Activated CD4-positive, alpha-beta T cell treated with anti-CD3 and anti-CD28 coated beads, Interleukin-2, amount 10 ng/mL, durations not matched to agents 7 days and 5 days (primary cell): ENCODE measurements around the gene ANAPC1. TPM values are rescaled to one million over a fixed set of nuclear protein-coding genes. Genes with fewer than 3 reads are reported as not detected.

Experiments used
- CTCF ChIA-PET: fragments of 350-600 bp; sonication (Branson Sonifier 250); formaldehyde crosslinking; loops from one replicate; lab custom pipeline; 2021; ENCODE audit warnings: antibody characterized with exemption; lab: Charles Lee
- POLR2A ChIA-PET: fragments of 350-600 bp; sonication (Branson Sonifier 250); formaldehyde crosslinking; loops from one replicate; lab custom pipeline; 2021; ENCODE audit warnings: antibody characterized with exemption; lab: Charles Lee
- DNase-seq: peaks from one replicate; pipeline ENCODE4 v3.0.0-alpha.2; 2020
- H3K27ac Mint-ChIP-seq: one replicate; pipeline ENCODE4 v1.8.0; 2021; ENCODE audit warnings: mild to moderate bottlenecking, moderate library complexity, mixed read lengths
- H3K27me3 Mint-ChIP-seq: one replicate; pipeline ENCODE4 v1.8.0; 2021; ENCODE audit warnings: mixed read lengths
- H3K36me3 Mint-ChIP-seq: one replicate; pipeline ENCODE4 v1.8.0; 2021; ENCODE audit warnings: low read depth, mixed read lengths
- H3K4me1 Mint-ChIP-seq: one replicate; pipeline ENCODE4 v1.8.0; 2021; ENCODE audit warnings: mixed read lengths
- H3K4me3 Mint-ChIP-seq: one replicate; pipeline ENCODE4 v1.8.0; 2021; ENCODE audit warnings: mild to moderate bottlenecking, moderate library complexity, mixed read lengths
- H3K9me3 Mint-ChIP-seq: one replicate; pipeline ENCODE4 v1.8.0; 2021; ENCODE audit warnings: mixed read lengths
- total RNA-seq, 2 experiments: library from RNA; stranded (reverse); gene quantifications; one replicate each; pipeline ENCODE4 v1.2.3, GENCODE V29; 2021

ANAPC1 gene
- total RNA-seq = 10 to 100 TPM; 55.1 to 62.9 TPM

GRCh38 chr2:111883661-111884591 is at the start of gene ANAPC1:
ANAPC1 (minus strand) TSS chr2:111884193; CDS start chr2:111880825, 3,368 bp downstream.
- H3K4me1 Mint-ChIP-seq = peaks cover 24% of the 10 kb centered on the region

GRCh38 chr2:111932841-111933291 is 48.9 kb upstream of the ANAPC1 start:
- no peak overlapping the region for H3K27ac Mint-ChIP-seq
- H3K27me3 Mint-ChIP-seq = peaks cover 10% of the 10 kb centered on the region
- ChIA-PET POLR2A (no interaction called here), CTCF (no interaction called here)
- H3K36me3 Mint-ChIP-seq = no peaks in the 10 kb centered on the region
- peaks cover 18% of the 10 kb centered on the region for H3K4me1 Mint-ChIP-seq
- no peak overlapping the region for H3K4me3 Mint-ChIP-seq
- H3K9me3 Mint-ChIP-seq = peaks cover 2% of the 10 kb centered on the region
- no peak for DNase-seq

More at GRCh38 chr2:111883661-111884591, at the start of gene ANAPC1:
- DNase-seq = peak; percentile 89
- H3K36me3 Mint-ChIP-seq = peaks cover 3% of the 10 kb centered on the region
- peak within 1 kb of the TSS; percentile 94 for H3K27ac Mint-ChIP-seq
- ChIA-PET POLR2A (no interaction called here), CTCF (interaction anchor here (0.6 to 1.4 kb wide), 4 partner anchors 9 to 203 kb away, joined by 3 to 5 read pairs (median 4); no protein-coding TSS in a partner anchor)
- peak within 1 kb of the TSS; percentile 96 for H3K4me3 Mint-ChIP-seq
- H3K27me3 Mint-ChIP-seq = no peaks in the 10 kb centered on the region
- H3K9me3 Mint-ChIP-seq = no peaks in the 10 kb centered on the region

- peaks cover 2% of the 10 kb centered on the region for H3K9me3 Mint-ChIP-seq
- no peak overlapping the region for H3K4me3 Mint-ChIP-seq
- H3K36me3 Mint-ChIP-seq = no peaks in the 10 kb centered on the region
- DNase-seq = peak; percentile 31
- ChIA-PET CTCF (interaction anchor here (0.8 to 1.3 kb wide), 2 partner anchors 34 to 1138 kb away, joined by 5 to 6 read pairs; no protein-coding TSS in a partner anchor), POLR2A (no interaction called here)
- peaks cover 18% of the 10 kb centered on the region for H3K4me1 Mint-ChIP-seq
- H3K27ac Mint-ChIP-seq = peak overlapping the region; percentile 54
- H3K27me3 Mint-ChIP-seq = peaks cover 12% of the 10 kb centered on the region
Observed at GRCh38 chr2:111930875-111931274, 46.9 kb upstream of the ANAPC1 start.

GRCh38 chr2:111930409-111930808 is 46.4 kb upstream of the ANAPC1 start:
- Mint-ChIP-seq H3K27me3 (peaks cover 12% of the 10 kb centered on the region), H3K36me3 (no peaks in the 10 kb centered on the region), H3K9me3 (peaks cover 2% of the 10 kb centered on the region), H3K27ac (peak overlapping the region; percentile 54), H3K4me3 (no peak overlapping the region), H3K4me1 (peaks cover 18% of the 10 kb centered on the region)
- ChIA-PET POLR2A (no interaction called here), CTCF (interaction anchor here (0.8 to 1.0 kb wide), 2 partner anchors 10 to 1138 kb away, joined by 3 to 6 read pairs; no protein-coding TSS in a partner anchor)
- no peak for DNase-seq

- Mint-ChIP-seq H3K36me3 (no peaks in the 10 kb centered on the region), H3K27ac (no peak overlapping the region), H3K27me3 (peaks cover 5% of the 10 kb centered on the region), H3K4me3 (no peak overlapping the region), H3K4me1 (peaks cover 22% of the 10 kb centered on the region), H3K9me3 (no peaks in the 10 kb centered on the region)
- ChIA-PET CTCF (interaction anchor here (0.6 to 1.2 kb wide), 5 partner anchors 11 to 54 kb away, joined by 3 to 5 read pairs (median 3); no protein-coding TSS in a partner anchor), POLR2A (no interaction called here)
- DNase-seq = no peak
Observed at GRCh38 chr2:111927723-111928122, 43.7 kb upstream of the ANAPC1 start.

- Mint-ChIP-seq H3K27me3 (peaks cover 3% of the 10 kb centered on the region), H3K36me3 (no peaks in the 10 kb centered on the region), H3K4me3 (no peak overlapping the region), H3K27ac (no peak overlapping the region), H3K4me1 (peaks cover 6% of the 10 kb centered on the region), H3K9me3 (no peaks in the 10 kb centered on the region)
- ChIA-PET CTCF (interaction anchor here (0.6 to 1.4 kb wide), 2 partner anchors 33 to 41 kb away, joined by 3 to 4 read pairs; no protein-coding TSS in a partner anchor), POLR2A (no interaction called here)
- no peak for DNase-seq
Observed at GRCh38 chr2:111924617-111925107, 40.7 kb upstream of the ANAPC1 start.

- DNase-seq = no peak
- Mint-ChIP-seq H3K36me3 (no peaks in the 10 kb centered on the region), H3K4me1 (peaks cover 3% of the 10 kb centered on the region), H3K4me3 (no peak overlapping the region), H3K9me3 (no peaks in the 10 kb centered on the region), H3K27ac (no peak overlapping the region), H3K27me3 (peaks cover 3% of the 10 kb centered on the region)
- POLR2A ChIA-PET = interaction anchor here (0.6 kb wide), 1 partner anchor 558 kb away, joined by 3 read pairs; no protein-coding TSS in a partner anchor
- CTCF ChIA-PET = interaction anchor here (1.4 to 1.5 kb wide), 2 partner anchors 22 to 32 kb away, joined by 3 read pairs; no protein-coding TSS in a partner anchor
Observed at GRCh38 chr2:111923276-111923804, 39.3 kb upstream of the ANAPC1 start.

- Mint-ChIP-seq H3K27me3 (no peaks in the 10 kb centered on the region), H3K4me1 (peaks cover 3% of the 10 kb centered on the region), H3K9me3 (no peaks in the 10 kb centered on the region), H3K36me3 (no peaks in the 10 kb centered on the region), H3K4me3 (no peak overlapping the region), H3K27ac (peak overlapping the region; percentile 62)
- POLR2A ChIA-PET = no interaction called here
- CTCF ChIA-PET = interaction anchor here (0.7 to 1.2 kb wide), 2 partner anchors 14 to 85 kb away, joined by 3 to 4 read pairs; no protein-coding TSS in a partner anchor
- DNase-seq = no peak
Observed at GRCh38 chr2:111919794-111920608, 36.0 kb upstream of the ANAPC1 start.

GRCh38 chr2:111919365-111919764 is 35.4 kb upstream of the ANAPC1 start:
- Mint-ChIP-seq H3K4me1 (no peaks in the 10 kb centered on the region), H3K4me3 (no peak overlapping the region), H3K9me3 (no peaks in the 10 kb centered on the region), H3K27ac (no peak overlapping the region), H3K27me3 (no peaks in the 10 kb centered on the region), H3K36me3 (no peaks in the 10 kb centered on the region)
- ChIA-PET POLR2A (no interaction called here), CTCF (interaction anchor here (1.2 kb wide), 1 partner anchor 15 kb away, joined by 4 read pairs; no protein-coding TSS in a partner anchor)
- no peak for DNase-seq

- H3K4me3 Mint-ChIP-seq = no peak overlapping the region
- H3K27ac Mint-ChIP-seq = no peak overlapping the region
- no peaks in the 10 kb centered on the region for H3K27me3 Mint-ChIP-seq
- H3K4me1 Mint-ChIP-seq = no peaks in the 10 kb centered on the region
- H3K9me3 Mint-ChIP-seq = no peaks in the 10 kb centered on the region
- H3K36me3 Mint-ChIP-seq = no peaks in the 10 kb centered on the region
- ChIA-PET CTCF (interaction anchor here (0.6 to 1.2 kb wide), 2 partner anchors 16 to 33 kb away, joined by 3 to 4 read pairs; no protein-coding TSS in a partner anchor), POLR2A (no interaction called here)
- no peak for DNase-seq
Observed at GRCh38 chr2:111918383-111918806, 34.4 kb upstream of the ANAPC1 start.

GRCh38 chr2:111917106-111917505 is 33.1 kb upstream of the ANAPC1 start:
- Mint-ChIP-seq H3K4me1 (no peaks in the 10 kb centered on the region), H3K9me3 (no peaks in the 10 kb centered on the region), H3K4me3 (no peak overlapping the region), H3K27me3 (no peaks in the 10 kb centered on the region), H3K36me3 (no peaks in the 10 kb centered on the region), H3K27ac (no peak overlapping the region)
- POLR2A ChIA-PET = no interaction called here
- no peak for DNase-seq
- CTCF ChIA-PET = interaction anchor here (0.7 kb wide), 1 partner anchor 129 kb away, joined by 3 read pairs; no protein-coding TSS in a partner anchor

GRCh38 chr2:111912547-111912946 is 28.6 kb upstream of the ANAPC1 start:
- POLR2A ChIA-PET = no interaction called here
- H3K36me3 Mint-ChIP-seq = no peaks in the 10 kb centered on the region
- no peak overlapping the region for H3K4me3 Mint-ChIP-seq
- no peak for DNase-seq
- no peaks in the 10 kb centered on the region for H3K9me3 Mint-ChIP-seq
- no peak overlapping the region for H3K27ac Mint-ChIP-seq
- no peaks in the 10 kb centered on the region for H3K27me3 Mint-ChIP-seq
- peaks cover 3% of the 10 kb centered on the region for H3K4me1 Mint-ChIP-seq
- CTCF ChIA-PET = no interaction called here
